Epithelial cell of esophagus (primary cell): ENCODE results near the gene MUSK.
A peak's percentile ranks its signal among the peaks of the same experiment; 100 is the strongest.

ENCODE experiments used
- DNase-seq: peaks from one replicate; pipeline ENCODE4 v3.0.0; 2010; ENCODE audit warnings: low read depth
- H3K4me3 ChIP-seq: 2 replicates; pipeline ENCODE4 v1.5.1; 2011; ENCODE audit warnings: mild to moderate bottlenecking, low read length, control low read depth
- TF ChIP-seq, protein P1 (sequence below): IDR thresholded peaks from 2 replicates; pipeline ENCODE4 v1.5.1; 2011; ENCODE audit warnings: low read depth, mild to moderate bottlenecking, low read length, control low read depth, inconsistent platforms; ENCODE audit not compliant: insufficient read depth; ENCODE audit errors: missing control alignments

MUSK gene

DNA sequence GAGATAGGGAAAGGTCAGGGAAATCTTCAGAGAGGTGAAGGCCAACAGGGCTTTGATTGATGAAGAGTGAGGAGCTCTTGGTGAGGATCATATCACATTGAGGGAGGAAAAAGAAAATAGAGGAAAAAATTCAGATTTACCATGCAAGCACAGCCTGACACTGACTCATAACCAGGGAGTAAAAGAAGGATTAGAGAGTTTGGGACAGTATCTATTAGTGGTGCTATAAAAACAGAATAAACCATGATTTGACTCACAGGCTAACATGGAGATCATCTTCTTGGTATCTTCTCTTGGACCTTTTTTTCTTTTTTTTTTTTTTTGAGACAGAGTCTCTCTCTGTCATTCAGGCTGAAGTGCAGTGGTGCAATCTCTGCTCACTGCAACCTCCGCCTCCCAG, 44.4 kb downstream of the MUSK start:
- TF ChIP-seq, protein P1, sequence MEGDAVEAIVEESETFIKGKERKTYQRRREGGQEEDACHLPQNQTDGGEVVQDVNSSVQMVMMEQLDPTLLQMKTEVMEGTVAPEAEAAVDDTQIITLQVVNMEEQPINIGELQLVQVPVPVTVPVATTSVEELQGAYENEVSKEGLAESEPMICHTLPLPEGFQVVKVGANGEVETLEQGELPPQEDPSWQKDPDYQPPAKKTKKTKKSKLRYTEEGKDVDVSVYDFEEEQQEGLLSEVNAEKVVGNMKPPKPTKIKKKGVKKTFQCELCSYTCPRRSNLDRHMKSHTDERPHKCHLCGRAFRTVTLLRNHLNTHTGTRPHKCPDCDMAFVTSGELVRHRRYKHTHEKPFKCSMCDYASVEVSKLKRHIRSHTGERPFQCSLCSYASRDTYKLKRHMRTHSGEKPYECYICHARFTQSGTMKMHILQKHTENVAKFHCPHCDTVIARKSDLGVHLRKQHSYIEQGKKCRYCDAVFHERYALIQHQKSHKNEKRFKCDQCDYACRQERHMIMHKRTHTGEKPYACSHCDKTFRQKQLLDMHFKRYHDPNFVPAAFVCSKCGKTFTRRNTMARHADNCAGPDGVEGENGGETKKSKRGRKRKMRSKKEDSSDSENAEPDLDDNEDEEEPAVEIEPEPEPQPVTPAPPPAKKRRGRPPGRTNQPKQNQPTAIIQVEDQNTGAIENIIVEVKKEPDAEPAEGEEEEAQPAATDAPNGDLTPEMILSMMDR: no peak
- DNase-seq: no peak
- no peak overlapping the region for H3K4me3 ChIP-seq

DNA sequence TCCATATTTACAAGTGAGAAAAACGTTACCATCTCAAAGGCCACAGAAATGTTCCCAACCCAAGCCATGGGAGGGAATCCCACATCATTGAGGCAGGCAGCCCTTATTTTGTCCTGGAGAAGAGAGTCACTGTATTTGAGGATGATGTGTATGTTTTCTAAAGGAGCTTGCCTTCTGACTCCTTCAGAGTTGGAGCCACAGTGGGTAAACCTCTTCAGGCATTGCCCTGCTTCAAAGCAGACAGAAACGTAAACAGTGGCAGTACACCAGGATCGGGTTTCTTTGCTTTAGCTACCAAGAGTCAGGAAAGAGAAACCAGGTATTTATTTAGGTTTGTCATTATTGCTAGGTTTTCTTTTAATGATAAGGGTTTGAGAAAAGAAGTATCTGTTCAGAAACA, 45.7 kb downstream of the MUSK start:
- H3K4me3 ChIP-seq: no peak overlapping the region
- TF ChIP-seq, protein P1: no peak
- DNase-seq: no peak

DNA sequence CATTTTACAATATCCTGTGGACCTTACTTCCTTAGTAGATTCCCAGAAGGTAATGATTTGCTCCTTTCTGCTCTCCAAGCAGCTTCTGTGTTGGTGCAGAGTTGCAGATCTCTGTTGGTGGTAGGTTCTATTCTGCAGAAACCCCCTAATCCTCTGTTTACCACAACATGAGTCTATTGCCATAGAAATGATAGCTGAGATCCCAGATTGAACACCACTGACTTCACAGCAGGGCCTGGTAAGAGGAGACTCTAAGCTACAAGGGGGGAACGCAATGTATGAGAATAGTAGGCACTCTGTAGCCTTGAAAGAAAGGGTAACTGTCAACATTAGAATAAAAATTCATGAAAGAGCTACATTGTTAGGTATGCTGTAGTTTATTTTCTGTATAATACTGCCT, 59.5 kb downstream of the MUSK start:
- no peak for DNase-seq
- H3K4me3 ChIP-seq: no peak overlapping the region
- TF ChIP-seq, protein P1: no peak

DNA sequence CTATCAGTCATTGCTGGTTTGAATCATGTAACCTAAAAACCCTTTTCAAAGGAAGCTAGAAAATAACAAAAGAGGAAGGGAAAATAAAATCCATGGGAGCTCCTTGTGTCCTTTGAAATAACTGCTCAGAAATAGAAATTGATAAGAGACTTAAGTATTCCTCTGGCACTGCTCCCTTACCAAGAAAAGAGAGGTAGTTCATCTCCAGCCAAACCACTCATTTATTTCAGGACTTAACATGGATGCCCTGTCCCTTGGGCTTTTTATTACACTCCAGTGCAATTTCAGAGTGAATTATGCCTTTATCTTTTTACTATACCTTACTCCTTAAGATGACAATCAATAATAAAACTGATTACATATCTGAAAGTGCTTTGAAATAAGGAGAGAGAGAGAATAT, 61.0 kb downstream of the MUSK start:
- TF ChIP-seq, protein P1: no peak
- no peak overlapping the region for H3K4me3 ChIP-seq
- DNase-seq: no peak

DNA sequence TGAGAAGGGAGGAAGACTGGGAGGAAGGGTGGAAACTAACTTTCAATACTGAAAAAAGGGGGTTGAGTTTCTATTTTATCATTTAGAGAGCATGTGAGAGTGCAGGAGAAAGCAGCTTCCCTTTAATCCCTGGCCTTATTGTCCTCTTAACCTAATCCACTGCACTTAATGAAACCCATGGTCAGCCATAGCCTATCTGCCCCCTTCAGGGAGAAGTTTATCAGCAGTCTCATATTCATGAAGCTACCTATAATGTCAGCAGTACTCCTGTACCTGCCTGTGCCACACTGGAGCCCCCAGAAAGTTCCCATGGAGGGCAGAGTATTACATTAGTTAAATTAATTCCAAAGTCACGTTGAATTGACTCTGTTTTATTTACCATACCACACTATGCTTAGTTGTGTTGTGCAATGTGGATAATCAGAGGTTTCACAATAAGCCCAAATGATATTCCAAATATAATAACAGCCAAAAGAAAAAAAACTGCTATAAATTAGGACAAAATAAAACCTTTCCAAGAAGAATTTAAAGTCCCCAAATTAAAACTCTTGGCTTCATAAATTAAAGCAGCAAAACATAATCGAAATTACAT, 62.9 kb downstream of the MUSK start:
- no peak for DNase-seq
- no peak overlapping the region for H3K4me3 ChIP-seq
- TF ChIP-seq, protein P1: no peak

DNA sequence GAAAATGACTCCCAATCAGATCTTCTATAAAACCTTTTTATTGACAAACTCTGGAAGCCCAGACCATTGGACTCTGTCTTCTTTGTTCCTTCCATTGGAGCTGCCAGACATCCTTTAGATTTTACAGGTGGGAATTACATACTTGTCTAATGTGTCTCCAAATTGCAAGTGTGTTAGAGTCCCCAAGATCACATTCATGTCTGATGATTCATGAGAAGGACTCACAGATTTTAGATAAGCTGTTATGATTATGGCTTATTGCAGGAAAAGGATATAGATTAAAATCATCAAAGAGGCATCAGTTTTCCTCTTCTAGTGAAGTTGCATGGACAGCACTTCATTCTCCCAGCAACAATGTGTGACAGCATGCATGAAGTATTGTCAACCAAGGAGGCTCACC, 70.4 kb downstream of the MUSK start:
- TF ChIP-seq, protein P1: no peak
- no peak overlapping the region for H3K4me3 ChIP-seq
- peak; percentile 16 for DNase-seq

DNA sequence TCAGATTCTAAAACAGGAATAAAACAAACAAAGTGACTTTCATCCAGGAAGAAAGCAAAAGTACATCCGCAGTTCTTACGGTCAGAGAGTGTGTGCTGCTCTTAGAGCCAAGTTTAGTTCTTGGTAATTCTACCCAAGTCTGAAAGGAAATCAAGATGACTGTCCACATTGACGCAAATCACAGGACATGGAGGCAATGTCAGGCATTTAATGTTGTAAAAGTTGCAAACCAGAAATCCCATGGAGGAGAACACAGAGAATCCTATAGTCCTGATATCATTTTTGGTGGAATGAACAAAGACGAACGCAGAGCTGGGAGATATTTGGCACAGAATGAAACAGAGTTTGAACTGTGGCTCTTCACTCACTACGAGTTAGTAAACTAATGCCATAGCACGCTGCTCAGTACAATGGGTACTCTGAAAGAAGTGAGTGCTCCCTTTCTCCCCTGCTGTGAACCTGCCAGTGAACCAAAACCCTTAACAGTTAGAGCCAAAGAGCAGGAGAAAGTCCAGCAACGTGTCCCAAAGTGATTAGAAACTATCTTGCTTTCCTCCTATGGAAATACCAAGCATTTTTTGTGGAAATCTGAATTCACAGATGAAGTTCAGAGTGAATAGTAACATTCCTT, 74.3 kb downstream of the MUSK start:
- DNase-seq: peak; percentile 14
- no peak overlapping the region for H3K4me3 ChIP-seq
- TF ChIP-seq, protein P1: no peak
